GM19023 (cell line): ENCODE data around the gene LY6G6F.

ENCODE experiments used
- ATAC-seq: cut with Tn5 transposase; IDR thresholded peaks from one replicate; pipeline ENCODE4 v1.9.1; 2021; ENCODE audit warnings: mild to moderate bottlenecking, moderate library complexity; ENCODE audit not compliant: unreplicated experiment

LY6G6F gene

GRCh38 chr6:31676322-31676903 lies 30.3 kb upstream of the LY6G6F start:
- no peak for ATAC-seq

DNA sequence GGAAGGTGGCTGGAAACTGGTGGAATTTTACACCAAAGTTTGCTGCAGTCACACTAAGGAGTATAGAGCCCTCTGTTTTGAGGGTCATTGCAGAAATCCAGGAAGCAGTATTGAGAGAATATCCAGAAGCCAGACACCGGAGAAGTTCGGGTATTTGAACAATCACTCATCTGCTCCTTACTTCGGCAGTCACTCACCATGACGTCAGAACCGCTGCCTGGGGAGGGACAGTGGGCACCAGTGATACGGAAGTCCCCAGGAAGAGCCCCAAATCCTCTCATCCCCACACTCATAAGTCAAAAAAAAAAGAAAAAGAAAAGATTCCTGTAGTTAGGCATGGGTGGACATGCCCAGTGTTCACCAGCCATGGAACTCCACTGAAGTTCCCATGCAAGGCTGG lies 29.8 kb upstream of the LY6G6F start:
- ATAC-seq, result no peak

- no peak for ATAC-seq
These were observed 28.7 kb upstream of the LY6G6F start for GRCh38 chr6:31677955-31678354.

GRCh38 chr6:31680226-31681134 lies 26.2 kb upstream of the LY6G6F start, which contains the start of gene LY6G5C:
TSS of gene LY6G5C (minus strand) at chr6:31681067. CDS start at chr6:31680373, 694 bp downstream.
- ATAC-seq, result no peak

- ATAC-seq, result no peak
These were observed 25.5 kb upstream of the LY6G6F start for GRCh38 chr6:31681135-31681671.

GRCh38 chr6:31683591-31683990 lies 23.1 kb upstream of the LY6G6F start:
- no peak for ATAC-seq

GRCh38 chr6:31686483-31686882 lies 20.2 kb upstream of the LY6G6F start:
- ATAC-seq, result no peak

DNA sequence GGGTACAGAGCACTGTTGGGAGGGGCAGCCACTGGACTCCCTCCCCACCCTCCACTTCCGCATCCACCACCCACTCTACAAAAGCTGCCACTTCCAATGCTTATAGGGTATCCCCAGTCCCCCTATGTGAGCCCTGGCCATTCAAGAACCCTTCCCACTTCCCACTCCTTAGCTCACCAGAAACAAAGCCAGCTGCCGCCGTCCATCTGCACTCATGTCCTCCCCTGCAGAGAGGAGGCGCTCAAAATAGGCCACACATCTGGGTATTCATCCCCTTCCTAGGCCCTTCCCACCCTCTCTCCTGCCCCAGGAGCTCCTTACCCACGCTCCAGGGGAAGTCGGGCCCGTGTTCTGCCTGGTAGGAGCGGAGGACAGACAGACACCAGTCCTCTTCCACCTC lies 19.3 kb upstream of the LY6G6F start:
- ATAC-seq, result no peak

DNA sequence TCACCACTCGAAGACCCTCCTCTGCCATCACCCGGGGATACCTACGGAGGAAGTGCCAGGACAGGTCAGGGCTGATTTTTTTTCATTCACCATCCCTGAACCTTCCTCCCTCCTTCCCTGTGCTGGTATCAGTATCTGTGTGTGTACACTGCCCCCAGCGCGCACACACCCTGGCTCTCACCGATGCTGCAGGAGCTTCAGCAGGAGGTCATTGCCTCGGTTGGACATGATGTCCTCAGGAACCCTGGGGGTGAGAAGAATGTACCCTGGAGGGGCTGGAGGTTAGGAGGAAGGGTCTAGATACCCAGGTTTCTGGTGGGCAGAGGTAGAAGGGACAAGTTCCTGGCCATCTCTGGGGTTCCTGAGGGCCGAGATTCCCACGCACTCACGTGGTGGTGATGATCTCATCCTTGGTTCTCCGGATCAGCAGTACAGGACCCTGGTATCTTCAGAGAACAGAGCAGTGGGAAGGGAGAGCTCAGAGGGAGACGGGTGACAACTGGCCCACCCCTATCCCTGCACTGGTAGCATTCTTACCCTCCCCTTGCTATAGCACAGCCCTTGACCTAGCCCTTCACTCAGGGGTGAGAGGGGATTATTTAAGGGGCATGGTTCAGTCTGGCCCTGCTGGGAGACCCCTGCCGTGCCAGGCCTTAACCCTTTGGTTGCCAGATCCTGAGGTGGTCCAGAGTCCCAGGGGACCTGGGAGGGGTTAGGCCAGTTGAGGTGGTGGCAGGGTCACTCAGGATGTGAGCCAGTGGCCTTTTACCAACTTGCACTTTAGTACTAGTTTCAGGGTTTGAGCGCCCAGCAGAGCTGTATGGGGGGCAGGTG lies 18.6 kb upstream of the LY6G6F start:
- no peak for ATAC-seq

GRCh38 chr6:31689249-31690110 lies 17.2 kb upstream of the LY6G6F start:
- ATAC-seq, result no peak

DNA sequence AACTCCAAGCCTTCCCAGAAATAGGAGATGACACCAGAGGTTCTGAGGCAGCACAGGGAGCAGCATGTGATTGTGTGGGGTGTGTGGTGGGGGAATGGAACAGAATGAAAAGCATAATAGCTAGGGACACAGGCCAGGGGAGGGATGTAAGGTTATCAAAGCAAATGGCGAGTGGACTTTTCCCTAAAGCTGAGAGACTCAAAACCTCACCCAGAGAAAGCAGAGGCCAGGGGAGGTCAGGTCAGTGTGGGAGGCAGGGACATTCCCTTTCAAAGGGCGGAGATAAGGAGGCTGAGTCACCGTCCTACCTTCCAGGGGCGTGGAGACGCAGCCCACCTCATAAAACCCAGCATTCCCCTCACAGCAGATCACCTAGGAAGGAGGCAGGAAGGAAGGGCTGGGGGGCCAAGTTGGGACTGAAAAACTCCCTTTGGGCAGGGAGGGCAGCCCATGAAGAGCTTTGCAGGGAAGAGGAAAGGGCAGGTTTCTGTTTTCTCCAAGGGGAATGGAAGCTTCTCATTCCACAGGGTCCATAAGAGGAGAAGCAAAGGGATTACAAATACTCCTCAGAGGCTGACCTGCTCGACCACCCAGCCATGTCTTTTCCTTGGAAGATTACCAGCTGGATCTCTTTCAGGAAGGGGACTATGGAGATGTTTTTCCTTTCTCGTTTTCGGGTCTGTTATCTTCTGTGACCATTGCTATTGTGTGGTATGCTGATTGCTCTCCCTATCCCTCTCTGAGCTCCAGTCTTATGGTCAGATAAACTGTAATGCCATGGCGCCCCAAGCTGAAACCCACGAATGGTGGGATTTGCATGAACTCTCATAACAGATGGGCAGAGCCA lies 16.2 kb upstream of the LY6G6F start:
- ATAC-seq, result no peak

DNA sequence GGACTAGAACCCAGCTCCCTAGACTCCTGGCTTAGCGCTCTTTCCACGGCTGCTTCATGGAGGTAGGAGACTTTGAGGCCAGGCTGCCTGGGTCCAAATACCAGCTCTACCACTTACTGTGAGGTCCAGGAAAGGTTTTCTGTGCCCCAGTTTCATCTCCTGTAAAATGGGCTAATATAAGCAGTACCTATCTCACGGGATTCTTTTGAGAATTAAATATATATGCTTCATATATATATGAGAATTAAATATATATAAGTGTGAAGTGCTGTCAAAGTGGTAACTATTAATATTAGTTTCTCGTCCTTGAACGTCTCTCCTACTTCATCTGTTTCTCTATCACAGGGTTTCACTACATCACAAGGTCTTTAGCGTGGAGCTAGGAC lies 15.6 kb upstream of the LY6G6F start:
- ATAC-seq, result no peak

DNA sequence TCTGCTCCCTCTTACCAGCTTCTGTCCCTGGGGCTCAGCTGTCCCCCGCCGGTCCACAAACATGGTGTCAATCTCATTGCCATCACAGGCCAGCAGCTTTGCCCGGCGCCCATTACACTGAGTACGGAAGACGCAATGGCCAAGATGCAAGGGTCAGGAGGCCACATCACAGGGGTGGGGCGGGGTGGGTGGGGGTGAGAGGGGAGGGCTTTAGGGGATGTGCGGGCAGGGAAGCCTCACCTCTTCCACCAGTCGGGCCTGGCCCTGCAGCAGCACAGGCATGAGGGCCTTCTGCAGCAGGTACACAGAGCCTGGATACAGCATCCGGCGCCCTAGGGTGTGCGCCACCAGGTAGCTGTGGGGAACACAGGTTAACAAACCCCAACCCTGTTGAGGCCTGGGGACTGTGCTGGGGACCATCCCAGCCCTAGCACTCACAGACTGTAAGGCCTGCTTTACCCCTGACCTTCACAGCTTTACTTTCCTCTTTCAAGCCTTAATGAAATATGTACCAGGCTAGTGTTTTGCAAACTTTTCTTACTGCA lies 15.0 kb upstream of the LY6G6F start:
- ATAC-seq, result no peak

DNA sequence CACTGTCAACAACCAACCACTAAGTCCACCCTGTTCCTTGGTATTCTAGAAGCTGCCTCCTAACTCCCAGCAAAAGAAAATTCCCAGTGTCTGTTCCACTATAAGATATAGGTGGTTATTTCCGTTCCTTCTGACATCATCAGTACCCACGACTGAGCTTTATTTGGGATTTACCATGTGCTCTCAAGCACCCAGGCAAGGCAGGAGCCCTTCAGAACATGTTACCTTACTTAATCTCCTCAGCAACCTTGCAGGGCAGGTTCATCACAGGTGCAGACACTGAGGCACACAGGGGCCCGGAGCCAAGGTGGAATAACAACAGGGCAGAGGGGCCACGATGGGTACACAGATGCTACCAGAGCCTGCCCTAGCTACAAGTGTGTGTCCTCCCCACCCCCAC lies 14.3 kb upstream of the LY6G6F start:
- ATAC-seq, result no peak

DNA sequence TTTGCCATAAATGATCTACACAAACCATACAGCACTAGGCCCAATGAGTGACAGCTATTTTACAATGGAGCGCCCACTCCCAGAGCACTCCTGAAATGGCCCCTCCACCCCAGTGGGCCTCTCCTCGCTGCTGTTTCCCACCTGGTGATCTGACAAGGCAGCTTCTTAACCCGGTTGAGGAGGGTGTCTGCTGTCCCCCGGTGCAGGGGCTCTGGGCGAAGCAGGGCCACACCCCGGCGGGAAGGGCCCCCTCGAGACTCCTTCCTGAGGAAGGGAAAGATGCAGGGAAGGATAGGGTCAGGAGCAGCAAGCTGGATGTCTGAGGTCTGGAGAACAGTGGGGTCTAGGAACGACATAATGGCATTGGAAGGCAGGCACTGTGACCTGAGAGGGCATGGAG lies 13.8 kb upstream of the LY6G6F start:
- no peak for ATAC-seq

GRCh38 chr6:31693535-31693934 lies 13.1 kb upstream of the LY6G6F start:
- no peak for ATAC-seq

GRCh38 chr6:31697555-31697954 lies 9.1 kb upstream of the LY6G6F start:
- ATAC-seq, result no peak

DNA sequence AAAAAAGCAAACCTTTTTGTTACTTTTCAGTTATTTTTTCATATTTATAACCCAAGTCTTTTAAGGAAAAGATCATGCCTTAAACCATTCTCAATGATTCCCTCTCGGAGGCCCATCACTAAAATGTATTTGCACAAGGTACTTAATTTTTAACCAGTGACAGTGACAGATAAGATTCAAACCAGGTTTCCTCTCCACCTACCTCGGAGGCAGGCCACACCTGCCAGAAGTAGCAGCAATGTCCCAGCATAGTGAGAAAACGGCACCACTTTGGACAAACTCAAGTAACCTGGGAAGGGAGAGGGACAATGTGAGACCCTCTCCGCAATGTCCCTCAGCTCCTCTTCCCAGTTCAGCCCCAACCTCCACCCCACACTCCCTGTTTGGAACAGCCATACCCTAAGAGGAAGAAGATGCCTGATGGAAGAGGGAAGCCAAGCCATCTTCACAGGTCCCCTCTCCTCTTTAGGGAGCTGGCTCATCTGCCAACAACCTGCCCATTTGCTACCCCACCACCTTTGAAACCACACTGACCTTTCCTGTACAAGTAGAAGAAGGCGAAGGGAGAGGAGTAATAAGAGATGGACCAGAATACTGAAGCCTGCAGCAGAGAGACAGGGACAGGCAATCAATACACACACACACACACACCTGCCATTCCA lies 5.8 kb upstream of the LY6G6F start:
- ATAC-seq, result no peak
